ENCODE results near the gene TMEM255B.

- TF ChIP-seq CTCF (IDR thresholded peaks at IDR 0.05), result no peak
- TF ChIP-seq POLR2A (IDR thresholded peaks at IDR 0.05), result no peak
These were observed 35.7 kb downstream of the TMEM255B start for GRCh38 chr13:113794764-113795173.

Data from Peyer's patch (tissue), 4 donors.